Measurements from ENCODE around the gene CD7.

The CD7 gene

DNA sequence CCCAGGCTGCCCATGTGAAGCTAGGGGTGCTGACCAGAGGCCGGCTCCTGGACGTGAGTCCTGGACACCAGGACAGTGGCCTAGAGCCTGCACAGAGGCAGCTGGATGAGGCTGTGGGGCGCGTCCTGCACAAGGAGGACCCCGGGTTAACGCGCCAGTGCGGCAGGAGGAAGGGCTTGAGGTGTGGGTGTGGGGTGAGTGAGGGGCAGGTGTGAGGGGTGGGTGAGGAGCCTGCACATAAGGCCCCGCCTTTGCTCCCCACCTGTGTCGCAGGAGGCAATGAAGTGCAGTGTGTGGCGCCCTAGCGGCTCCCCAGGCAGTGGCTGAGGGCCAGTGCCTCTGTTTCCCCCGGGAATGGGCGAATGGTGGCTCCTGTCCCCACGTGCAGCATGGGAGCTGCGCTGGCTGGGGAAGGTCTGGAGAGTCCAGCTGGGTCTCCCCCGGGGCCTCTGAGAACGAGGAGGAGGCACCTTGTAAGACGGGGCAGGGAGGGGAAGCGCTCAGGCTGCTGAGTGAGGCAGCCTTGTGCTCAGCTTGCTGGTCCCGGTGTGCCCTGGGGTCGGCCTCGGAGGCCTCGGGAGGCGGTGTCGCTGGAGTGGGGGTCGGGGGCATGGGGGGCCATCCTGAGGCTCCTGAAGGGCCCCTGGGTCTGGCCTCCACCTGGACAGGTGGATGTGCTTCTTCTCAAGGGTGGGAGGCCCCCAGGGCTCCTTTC is 3.2 kb downstream of the CD7 start:
- no peak for DNase-seq

DNA sequence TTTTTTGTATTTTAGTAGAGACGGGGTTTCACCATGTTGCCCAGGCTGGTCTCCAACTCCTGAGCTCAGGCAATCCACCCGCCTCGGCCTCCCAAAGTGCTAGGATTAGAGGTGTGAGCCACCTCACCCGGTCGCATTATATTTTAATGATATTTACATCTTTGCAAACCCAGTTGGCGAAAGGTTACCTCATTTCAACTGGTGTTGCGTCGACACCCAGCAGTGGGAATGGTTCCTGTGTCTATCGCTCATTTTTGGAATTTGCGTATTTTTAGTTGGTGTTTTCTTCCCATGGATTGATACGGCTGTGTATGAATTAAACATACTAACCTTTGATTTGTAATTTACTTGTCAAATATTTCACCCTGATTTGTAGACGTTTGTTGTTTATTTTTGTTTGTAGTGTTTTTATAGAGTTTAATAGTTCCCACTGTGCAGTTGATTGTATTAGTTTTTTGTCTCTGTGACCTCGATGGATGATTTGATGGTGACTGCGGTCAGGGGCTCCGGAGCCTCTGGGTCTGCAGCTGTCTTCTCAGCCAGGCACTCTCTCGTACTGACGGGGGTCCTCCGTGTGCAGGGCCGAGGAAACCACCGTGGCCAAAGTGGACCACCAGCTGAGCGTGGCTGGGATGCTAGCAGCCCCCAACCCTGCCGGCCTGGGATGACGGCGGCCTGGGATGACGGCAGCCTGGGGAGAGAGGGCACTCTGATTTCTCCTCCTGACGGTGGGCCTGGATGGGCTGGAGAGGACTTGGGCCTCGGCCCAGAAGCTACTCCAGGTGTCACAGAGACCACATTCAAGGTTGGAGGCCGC is 4.0 kb downstream of the CD7 start:
- DNase-seq = no peak

- no peak for DNase-seq
Measured at GRCh38 chr17:82311971-82312370, 5.4 kb downstream of the CD7 start.

GRCh38 chr17:82310877-82311276 is 6.5 kb downstream of the CD7 start:
- no peak for DNase-seq

- DNase-seq = no peak
Measured at GRCh38 chr17:82309656-82310570, 7.5 kb downstream of the CD7 start.

DNA sequence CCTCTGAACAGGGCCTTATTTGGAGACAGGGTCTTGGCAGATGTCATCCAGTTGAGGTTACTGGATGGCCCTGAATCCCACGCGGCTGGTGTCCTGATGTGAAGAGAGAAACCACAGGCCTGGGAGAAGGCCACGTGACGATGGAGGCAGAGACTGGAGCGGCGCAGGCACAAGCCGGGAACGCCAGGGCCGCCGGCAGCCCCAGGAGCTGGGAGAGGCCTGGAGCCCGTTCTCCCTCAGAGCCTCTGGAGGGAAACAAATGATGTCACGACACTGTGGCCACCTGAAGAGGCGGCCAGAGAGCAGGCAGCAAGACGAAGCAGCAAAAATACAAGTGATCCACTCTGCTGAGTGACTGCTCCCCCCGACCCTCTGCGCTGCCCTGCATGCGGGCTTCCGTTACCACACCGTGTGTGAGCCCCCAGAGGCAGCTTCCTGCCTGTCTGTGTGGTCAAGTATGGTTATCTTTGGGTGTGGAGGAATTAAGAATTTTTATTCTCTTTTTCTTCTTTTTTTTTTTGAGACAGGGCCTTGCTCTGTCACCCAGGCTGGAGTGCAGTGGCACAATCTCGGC is 11.6 kb downstream of the CD7 start:
- DNase-seq = no peak

DNA sequence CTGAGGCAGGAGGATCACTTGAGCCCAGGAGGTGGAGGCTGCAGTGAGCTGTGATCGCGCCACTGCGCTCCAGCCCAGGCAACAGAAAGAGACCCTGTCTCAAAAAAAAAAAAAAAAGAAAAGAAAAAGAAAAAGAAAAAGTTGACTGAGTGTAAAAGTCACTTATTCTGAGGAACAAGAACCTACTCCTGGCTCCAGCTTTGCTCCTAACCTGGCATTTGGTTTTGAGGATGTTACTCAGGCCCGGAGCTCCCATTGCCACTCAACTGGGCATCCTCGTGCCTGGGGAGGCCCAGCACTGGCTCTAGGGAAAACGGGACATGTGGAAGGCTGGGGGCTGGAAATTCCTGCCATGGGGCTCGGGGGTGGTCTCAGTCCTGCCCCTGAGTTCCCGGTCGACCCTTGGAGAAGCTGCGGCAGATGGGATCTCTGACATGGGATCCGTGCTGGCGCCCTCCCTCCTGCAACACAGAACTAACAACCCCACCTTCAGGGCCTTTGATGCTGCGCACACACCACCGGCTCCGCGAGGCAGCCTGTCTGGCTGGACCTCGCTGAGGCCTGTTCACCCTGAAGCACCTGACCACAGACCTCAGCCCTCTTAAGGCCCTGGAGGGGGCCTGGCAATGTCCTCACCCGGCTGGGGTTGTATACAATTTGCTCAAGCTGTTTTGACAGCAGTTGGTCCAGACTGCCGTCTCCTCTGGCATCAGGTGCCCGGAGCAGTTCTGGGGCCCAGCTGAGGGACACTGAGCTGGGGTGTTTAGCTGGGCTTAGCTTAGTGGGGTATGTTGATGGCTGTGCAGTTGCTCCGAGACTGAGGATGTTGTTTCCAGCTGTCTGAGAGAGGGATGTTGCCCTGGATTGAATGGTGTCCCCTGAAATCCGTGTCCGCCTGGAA is 12.3 kb downstream of the CD7 start:
- no peak for DNase-seq

- no peak for DNase-seq
Measured at GRCh38 chr17:82303944-82304808, 13.2 kb downstream of the CD7 start.

- peak in 1 of 2 donors; percentile 42 for DNase-seq
Measured at GRCh38 chr17:82302991-82303943, 14.1 kb downstream of the CD7 start.

GRCh38 chr17:82302568-82302963 is 14.8 kb downstream of the CD7 start:
- DNase-seq = no peak

DNA sequence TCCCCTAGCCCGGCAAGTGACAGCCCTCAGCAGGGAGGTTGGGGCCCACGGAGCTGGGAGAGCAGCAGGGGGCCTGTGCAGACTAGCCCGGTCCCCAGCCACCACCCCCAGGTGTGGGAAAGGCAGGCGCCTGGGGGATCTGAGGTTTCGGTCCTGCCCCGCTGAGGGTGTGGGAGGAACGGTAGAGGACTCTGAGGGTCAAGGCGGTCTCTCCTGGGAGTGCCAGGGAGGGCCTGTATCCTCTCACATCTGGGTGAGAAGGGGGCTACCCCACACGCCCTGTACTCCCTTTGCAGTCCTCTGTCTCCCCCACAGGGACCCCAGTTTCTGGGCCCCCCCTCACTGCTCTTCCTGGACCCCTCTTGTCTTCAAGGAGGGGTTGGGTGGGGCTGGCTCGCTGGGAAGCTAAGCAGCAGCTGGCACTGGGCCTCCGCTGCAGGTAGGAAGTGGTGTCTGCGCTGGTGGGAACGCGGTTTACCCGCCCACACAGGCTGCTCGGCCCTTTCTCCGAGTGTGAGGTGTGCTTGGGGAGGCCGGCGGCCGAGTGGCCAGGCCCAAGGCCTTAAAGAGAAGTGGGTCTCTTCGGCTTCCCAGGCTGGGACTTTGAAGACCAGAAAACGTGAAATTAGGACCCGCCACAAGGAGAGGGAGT is 15.4 kb downstream of the CD7 start:
- DNase-seq = peak; percentile 66 to 76

DNA sequence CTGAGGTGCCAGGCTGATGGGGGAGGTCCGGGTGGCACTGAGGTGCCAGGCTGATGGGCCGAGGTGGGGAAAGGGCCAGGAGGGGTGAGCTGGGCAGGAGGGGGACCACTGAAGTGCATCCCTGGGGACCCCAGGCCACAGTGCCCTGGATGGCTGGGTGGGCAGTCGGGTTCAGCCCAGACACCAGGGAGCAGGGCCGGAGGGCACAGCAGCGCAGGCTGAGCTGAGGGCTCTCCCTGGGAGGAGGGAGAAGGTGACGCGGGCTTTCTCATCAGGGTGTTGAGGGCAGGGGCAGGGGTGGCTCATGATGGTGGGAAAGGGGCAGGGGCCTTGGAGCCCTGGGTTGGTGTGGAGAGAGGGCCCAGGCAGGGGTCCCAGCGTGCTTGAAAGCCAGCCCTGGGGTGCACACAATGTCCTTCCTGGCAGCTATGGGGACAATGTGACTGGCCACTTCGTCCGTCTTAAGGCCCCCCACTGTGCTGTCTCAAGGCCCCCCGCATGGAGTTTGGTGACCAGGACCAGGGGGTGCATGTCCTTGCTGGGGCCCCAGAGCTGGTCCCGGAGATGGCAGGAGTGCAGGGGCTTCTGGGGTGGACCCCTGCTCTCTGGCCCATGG is 16.0 kb downstream of the CD7 start:
- DNase-seq = no peak

DNA sequence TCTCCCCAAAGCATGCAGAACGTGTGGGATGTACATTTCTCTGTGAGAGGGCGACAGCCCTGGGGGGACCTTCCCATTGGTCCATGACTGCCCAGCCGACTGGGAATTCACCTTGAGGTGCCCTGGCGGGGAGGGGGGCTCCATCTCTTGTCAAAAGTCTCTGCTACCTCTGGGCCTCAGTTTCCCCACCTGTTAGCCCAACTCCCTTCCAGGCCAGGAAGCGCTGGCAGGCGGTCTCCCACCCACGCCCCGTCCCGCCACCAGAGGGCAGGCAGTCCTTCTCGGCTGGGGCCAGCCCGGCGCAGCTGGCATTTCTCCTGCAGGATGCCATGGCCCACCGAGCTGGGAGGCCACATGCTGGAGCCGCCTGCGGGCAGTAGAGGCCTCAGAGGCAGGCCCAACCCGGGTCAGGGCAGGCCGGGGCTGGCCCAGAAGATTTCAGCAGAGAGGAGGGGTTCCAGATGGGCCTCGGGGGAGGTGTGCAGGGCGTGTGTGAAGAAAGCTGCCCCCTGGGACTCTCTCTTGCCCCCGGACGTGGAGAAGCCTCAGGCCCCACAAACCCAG is 16.6 kb downstream of the CD7 start:
- DNase-seq = peak; percentile 71 to 82

GRCh38 chr17:82300228-82300627 is 17.2 kb downstream of the CD7 start:
- no peak for DNase-seq

DNA sequence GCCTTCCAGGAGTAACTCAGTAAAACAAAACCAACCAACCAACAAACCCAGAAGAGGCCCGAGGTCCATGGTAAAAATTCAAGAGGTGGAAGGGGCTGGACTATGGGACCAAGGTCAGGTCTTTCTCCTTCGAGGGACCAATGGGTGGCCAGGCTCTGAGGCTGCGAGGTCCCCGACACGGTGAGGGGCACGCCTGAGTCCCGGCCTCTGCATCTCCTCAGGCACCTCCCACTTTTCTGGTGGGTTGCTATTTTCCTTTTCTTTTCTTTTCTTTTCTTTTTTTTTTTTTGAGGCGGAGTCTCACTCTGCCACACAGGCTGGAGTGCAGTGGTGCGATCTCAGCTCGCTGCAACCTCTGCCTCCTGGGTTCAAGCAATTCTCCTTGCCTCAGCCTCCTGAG is 18.0 kb downstream of the CD7 start:
- DNase-seq = peak in 1 of 2 donors; percentile 73

- DNase-seq = no peak
Measured at GRCh38 chr17:82298538-82299421, 18.6 kb downstream of the CD7 start.

All from stimulated activated CD4-positive, alpha-beta T cell treated with anti-CD3 and anti-CD28 coated beads, Interleukin-2, amount 100 ng/mL, for 24 hours (primary cell).